Lower leg skin (tissue), 4 donors: ENCODE data around the gene ARIH2. TPM values are rescaled to one million over a fixed set of nuclear protein-coding genes. Genes with fewer than 3 reads are reported as not detected.

Source experiments
- DNase-seq, 2 donors: peaks; one replicate each; pipeline ENCODE4 v3.0.0-alpha.2; 2019; ENCODE audit warnings: low spot score in 2 of 2
- H3K4me3 ChIP-seq: fragments of 200-600 bp; sonication (generic); 2 replicates; pipeline ENCODE4 v1.5.1; 2017; ENCODE audit warnings: mild to moderate bottlenecking, low read depth; ENCODE audit not compliant: poor library complexity, severe bottlenecking
- CTCF ChIP-seq, 3 donors: fragments of 450-650 bp; IDR thresholded peaks; one replicate each; pipeline ENCODE4 v1.5.1; 2016; ENCODE audit warnings: antibody characterized with exemption in 3 of 3, mild to moderate bottlenecking in 3 of 3, moderate library complexity in 2 of 3
- POLR2A ChIP-seq, 2 donors: fragments of 450-650 bp; IDR thresholded peaks; one replicate each; pipeline ENCODE4 v1.6.1; 2016 to 2017; ENCODE audit warnings: antibody characterized with exemption in 2 of 2, mild to moderate bottlenecking in 1 of 2, moderate library complexity in 1 of 2
- WGBS, 2 donors: methylation state at CpG; one replicate each; pipeline ENCODE4 v1.1.5; 2018; 5-methylcytosine and 5-hydroxymethylcytosine counted together
- intact Hi-C: fragments of 100-400 bp; cut with DNase I; formaldehyde crosslinking; loops from one replicate; pipeline ENCODE4 v1.15.0; 2023; ENCODE audit warnings: low total_unique reads
- total RNA-seq, 4 donors: library from RNA; depleted of rRNA; stranded (reverse); fragments of >200 nt; gene quantifications; one replicate each; pipeline ENCODE4 v1.1.0, GENCODE V29; 2016

Gene ARIH2
- total RNA-seq, 4 donors from 2014 or later = 41.5 to 75.7 (median 69.1) TPM

GRCh38 chr3:49021813-49022687 lies 103.4 kb downstream of the ARIH2 start, which contains the start of gene NDUFAF3:
TSS of gene NDUFAF3 (plus strand) at chr3:49022121. CDS start at chr3:49022145, 24 bp downstream.
- TF ChIP-seq CTCF (IDR thresholded peaks at IDR 0.05) (peak in 1 of 3 donors; percentile 87), POLR2A (IDR thresholded peaks at IDR 0.05) (peak in 1 of 2 donors; percentile 81)
- peak within 1 kb of the TSS; percentile 87 for H3K4me3 ChIP-seq
- peak; percentile 89 to 98 for DNase-seq
- 0 to 1% methylated on average over 3 to 32 of the region's 83 CpGs for WGBS, 2 donors
- intact Hi-C loops = no loop called here

GRCh38 chr3:49022688-49023171 lies 104.1 kb downstream of the ARIH2 start:
- TF ChIP-seq POLR2A (IDR thresholded peaks at IDR 0.05) (no peak), CTCF (IDR thresholded peaks at IDR 0.05) (no peak)
- peak overlapping the region; percentile 87 for H3K4me3 ChIP-seq
- intact Hi-C loops = no loop called here
- DNase-seq = peak in 1 of 2 donors; percentile 83
- WGBS, 2 donors = 18 to 21% methylated on average over 9 to 12 of the region's 12 CpGs

GRCh38 chr3:49023775-49024174 lies 105.1 kb downstream of the ARIH2 start:
- DNase-seq = no peak
- WGBS, 2 donors = 90 to 92% methylated on average over 4 of the region's 4 CpGs
- intact Hi-C loops = no loop called here
- TF ChIP-seq CTCF (IDR thresholded peaks at IDR 0.05) (no peak), POLR2A (IDR thresholded peaks at IDR 0.05) (no peak)
- no peak overlapping the region for H3K4me3 ChIP-seq

- no peak for TF ChIP-seq POLR2A (IDR thresholded peaks at IDR 0.05)
- TF ChIP-seq CTCF (IDR thresholded peaks at IDR 0.05) = no peak
- DNase-seq = no peak
- WGBS, 2 donors = 75 to 83% methylated on average over 5 of the region's 5 CpGs
- no peak overlapping the region for H3K4me3 ChIP-seq
- intact Hi-C loops = no loop called here
Observed at GRCh38 chr3:49024449-49024848, 105.8 kb downstream of the ARIH2 start.

- no peak overlapping the region for H3K4me3 ChIP-seq
- 56 to 71% methylated on average over 8 to 13 of the region's 13 CpGs for WGBS, 2 donors
- TF ChIP-seq POLR2A (IDR thresholded peaks at IDR 0.05) = no peak
- no peak for TF ChIP-seq CTCF (IDR thresholded peaks at IDR 0.05)
- intact Hi-C loops = no loop called here
- no peak for DNase-seq
Observed at GRCh38 chr3:49025005-49025792, 106.6 kb downstream of the ARIH2 start.
